ENCODE measurements around the gene UBE2J2. TPM values are rescaled to one million over a fixed set of nuclear protein-coding genes. Genes with fewer than 3 reads are reported as not detected.

UBE2J2 gene
- total and polyA plus RNA-seq, 2 of the 13 experiments (the other 11 are each of a cell fraction or from before 2014, with no cell fraction given), result 25.4 to 29.4 TPM

- no peak for TF ChIP-seq MLLT10 (CRISPR knock-in tag; IDR thresholded peaks at IDR 0.05)
- no peak for TF ChIP-seq KLF13 (CRISPR knock-in tag; IDR thresholded peaks at IDR 0.05)
- TF ChIP-seq ZNF234 (CRISPR knock-in tag; conservative IDR thresholded peaks at IDR 0.05), result peak; percentile 90; the same call in 1 of the 2 replicates
- peak; percentile 47 for TF ChIP-seq SKI (IDR thresholded peaks at IDR 0.05; ENCODE audit: partially characterized antibody)
- no peak for TF ChIP-seq ZFYVE20 (CRISPR knock-in tag; IDR thresholded peaks at IDR 0.05; ENCODE audit: borderline replicate concordance, low read depth)
- no peak for TF ChIP-seq ZNF549 (CRISPR knock-in tag; IDR thresholded peaks at IDR 0.05)
- TF ChIP-seq ZNF709 (CRISPR knock-in tag; IDR thresholded peaks at IDR 0.05), result peak; percentile 90; the same call in 1 of the 2 replicates
- TF ChIP-seq PITX1 (CRISPR knock-in tag; IDR thresholded peaks at IDR 0.05), result no peak
- TF ChIP-seq ZNF704 (CRISPR knock-in tag; IDR thresholded peaks at IDR 0.05; ENCODE audit: borderline replicate concordance), result no peak; the same call in 1 of the 2 replicates
- no peak; the same call in 1 of the 2 replicates for TF ChIP-seq BORCS8-MEF2B (CRISPR knock-in tag; IDR thresholded peaks at IDR 0.05)
- TF ChIP-seq ZNF24 (IDR thresholded peaks at IDR 0.05), result no peak
- TF ChIP-seq MAF1 (CRISPR knock-in tag; IDR thresholded peaks at IDR 0.05; ENCODE audit: borderline replicate concordance), result 0 out of 2 replicates have a peak, but pooled peaks have one; percentile 28
- peak; percentile 72; the same call in 1 of the 2 replicates for TF ChIP-seq ZNF451 (CRISPR knock-in tag; IDR thresholded peaks at IDR 0.05)
- TF ChIP-seq SRSF9 (IDR thresholded peaks at IDR 0.05; ENCODE audit: borderline replicate concordance, insufficient read depth, low read depth, low read length, poor library complexity, severe bottlenecking), result no peak
- TF ChIP-seq ZNF44 (CRISPR knock-in tag; IDR thresholded peaks at IDR 0.05), result no peak; the same call in 1 of the 2 replicates
- no peak for TF ChIP-seq MAFG (CRISPR knock-in tag; IDR thresholded peaks at IDR 0.05)
- peak; percentile 95 for TF ChIP-seq ZNF607 (CRISPR knock-in tag; IDR thresholded peaks at IDR 0.05; ENCODE audit: borderline replicate concordance)
- TF ChIP-seq ZEB1 (IDR thresholded peaks at IDR 0.05; ENCODE audit: insufficient replicate concordance, low read depth), result no peak
- no peak for TF ChIP-seq PHB2 (IDR thresholded peaks at IDR 0.05; ENCODE audit: partially characterized antibody)
- TF ChIP-seq RXRA (CRISPR knock-in tag; IDR thresholded peaks at IDR 0.05), result peak; percentile 48
- 0 out of 2 replicates have a peak, but pooled peaks have one; percentile 28 for TF ChIP-seq KDM4B (CRISPR knock-in tag; IDR thresholded peaks at IDR 0.05)
- peak; percentile 68; the same call in 1 of the 2 replicates for TF ChIP-seq ZSCAN20 (CRISPR knock-in tag; IDR thresholded peaks at IDR 0.05; ENCODE audit: borderline replicate concordance)
- peak; percentile 52; the same call in 1 of the 2 replicates for TF ChIP-seq ARNTL (CRISPR knock-in tag; IDR thresholded peaks at IDR 0.05)
- peak; percentile 77 for TF ChIP-seq ZNF18 (CRISPR knock-in tag; IDR thresholded peaks at IDR 0.05; ENCODE audit: insufficient replicate concordance)
- peak; percentile 69 for TF ChIP-seq MXD1 (CRISPR knock-in tag; IDR thresholded peaks at IDR 0.05)
- peak; percentile 35 for TF ChIP-seq HNRNPK (IDR thresholded peaks at IDR 0.05; ENCODE audit: low read depth, low read length, poor library complexity, severe bottlenecking)
- TF ChIP-seq ZNF558 (CRISPR knock-in tag; IDR thresholded peaks at IDR 0.05; ENCODE audit: borderline replicate concordance), result peak; percentile 47; the same call in 1 of the 2 replicates
- TF ChIP-seq ZNF644 (CRISPR knock-in tag; IDR thresholded peaks at IDR 0.05; ENCODE audit: low read depth), result no peak
Measured at GRCh38 chr1:1231400-1232207, 42.0 kb downstream of the UBE2J2 start, which contains the start of gene SDF4 (continued).

Data from HepG2 (cell line).